DOHH2 (cell line): Measurements from ENCODE around the gene SVBP.

Source experiments
- CTCF ChIP-seq: fragments of 200-600 bp; sonication (generic); IDR thresholded peaks from one replicate; pipeline ENCODE4 v1.5.1; 2014; ENCODE audit warnings: antibody characterized with exemption, mild to moderate bottlenecking, low read depth, low read length; ENCODE audit not compliant: poor library complexity, severe bottlenecking
- EZH2phosphoT487 ChIP-seq: fragments of 200-600 bp; sonication (generic); IDR thresholded peaks from 2 replicates; pipeline ENCODE4 v1.6.1; 2017; ENCODE audit warnings: borderline replicate concordance, mild to moderate bottlenecking, antibody characterized with exemption, low read length, moderate library complexity, mixed read lengths

GRCh38 chr1:42817976-42818375, 779 bp upstream of the SVBP start:
- no peak for TF ChIP-seq CTCF
- no peak for TF ChIP-seq EZH2phosphoT487
